ENCODE measurements around the gene INHBC.

DNA sequence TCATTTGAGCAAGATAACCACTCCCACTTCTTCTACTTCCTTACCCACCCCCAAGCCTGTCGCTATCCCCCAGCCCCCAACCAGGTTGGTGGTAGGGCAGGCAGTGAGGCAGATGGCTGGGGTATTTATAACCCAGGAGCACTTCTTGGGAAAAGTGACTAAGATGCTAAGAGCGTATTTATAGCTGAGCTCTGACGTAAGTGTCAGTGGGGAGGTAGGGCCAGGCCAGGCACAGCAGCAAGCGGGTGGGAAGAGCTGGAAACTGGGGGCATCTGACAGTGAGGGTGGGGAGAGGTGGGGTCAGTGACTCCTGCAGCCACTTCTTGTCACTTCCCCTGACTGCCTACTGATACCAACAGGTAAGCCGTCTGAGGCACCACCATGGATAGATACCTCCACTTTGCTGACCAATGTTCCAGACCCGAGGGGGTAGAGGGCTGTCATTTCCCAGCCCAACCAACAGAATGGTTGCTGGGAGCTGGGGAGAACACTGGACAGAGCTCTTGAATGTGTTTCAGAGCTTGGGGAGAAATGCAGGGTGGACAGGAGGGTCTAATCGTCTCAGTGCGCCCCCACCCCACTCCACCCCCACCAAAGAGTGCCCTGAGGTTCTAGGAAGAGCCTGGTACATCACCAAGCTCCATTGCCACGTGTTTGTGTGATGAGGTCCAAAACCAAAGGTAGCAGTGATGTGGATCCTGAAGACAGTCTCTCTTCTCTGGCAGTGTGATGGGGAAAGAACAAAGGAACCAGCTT lies 17.8 kb downstream of the INHBC start:
- TF ChIP-seq CTCF (IDR thresholded peaks at IDR 0.05) (no peak), POLR2A (IDR thresholded peaks at IDR 0.05) (no peak)

All from sigmoid colon (tissue), 3 donors.